HG02642 (cell line): ENCODE results near the gene PAK6.

Experiments used
- ATAC-seq: cut with Tn5 transposase; IDR thresholded peaks from one replicate; pipeline ENCODE4 v1.9.1; 2021; ENCODE audit warnings: mild to moderate bottlenecking; ENCODE audit not compliant: unreplicated experiment, poor library complexity

PAK6 gene

DNA sequence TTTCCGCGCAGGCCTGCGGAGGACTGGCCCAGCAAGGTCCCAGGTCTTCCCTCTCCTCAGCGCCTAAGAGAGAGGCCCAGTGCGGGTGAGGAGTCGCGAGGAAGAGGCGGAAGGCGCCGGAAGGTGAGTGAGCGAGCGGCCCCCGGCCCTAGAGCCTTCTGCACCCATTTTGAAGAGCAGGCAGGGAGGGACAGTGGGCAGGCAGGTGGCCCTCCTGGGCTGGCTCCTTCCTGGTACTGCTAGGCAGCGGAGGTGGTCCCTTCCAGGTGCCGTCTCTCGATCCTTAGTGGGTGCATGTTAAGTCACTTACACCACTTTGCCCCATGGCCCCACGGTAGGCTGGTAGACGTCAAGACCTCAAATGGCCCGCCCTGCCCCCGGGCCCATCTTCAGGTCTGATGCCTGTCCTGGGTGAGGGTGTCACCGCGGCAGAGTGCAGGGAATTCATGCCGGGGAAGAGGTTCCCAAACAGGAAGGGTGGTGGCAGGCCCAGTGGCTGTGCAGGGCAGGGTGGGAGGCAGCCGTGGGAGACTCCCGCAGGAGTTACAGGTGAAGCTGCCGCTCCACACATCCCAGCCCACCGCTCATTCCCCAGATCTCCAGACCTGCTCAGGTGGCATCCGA lies 14.4 kb downstream of the PAK6 start:
- ATAC-seq, result no peak

DNA sequence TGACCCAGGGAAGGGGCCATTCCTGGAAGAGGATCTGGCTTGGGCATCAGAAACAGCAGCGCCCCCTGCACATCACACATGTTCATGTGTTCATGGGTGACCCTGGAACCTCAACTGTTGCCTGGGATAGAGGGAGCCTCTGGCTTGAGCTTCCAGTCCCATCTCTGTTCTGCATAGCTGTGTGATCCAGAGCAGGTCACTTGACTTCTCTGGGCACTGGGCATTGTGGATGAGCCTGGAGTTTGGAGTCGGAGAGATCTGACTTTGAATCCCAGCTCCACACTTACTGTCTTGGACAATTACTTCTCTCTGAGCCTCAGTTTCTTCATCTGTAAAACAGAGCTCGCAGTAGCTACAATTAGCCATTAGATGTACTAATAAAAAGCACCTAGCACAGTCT lies 15.6 kb downstream of the PAK6 start:
- ATAC-seq, result no peak

DNA sequence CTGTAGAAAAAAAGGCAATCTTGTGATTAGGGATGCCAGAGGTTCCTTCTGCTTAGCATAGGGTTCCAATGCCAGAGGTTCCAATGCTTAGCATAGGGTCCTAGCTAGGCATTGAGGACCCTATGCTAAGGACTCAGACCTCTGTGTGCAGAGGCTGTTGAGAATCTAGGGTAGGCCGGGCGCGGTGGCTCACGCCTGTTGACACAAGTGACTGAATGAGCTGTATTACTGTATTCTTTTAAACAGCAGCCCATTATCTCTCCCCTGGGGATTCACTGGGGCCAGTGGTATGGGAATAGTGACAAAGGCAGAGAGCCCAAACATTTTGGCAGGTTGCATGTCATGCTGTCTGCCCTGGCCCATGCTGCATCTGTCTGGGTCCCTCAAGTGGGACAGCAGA lies 16.2 kb downstream of the PAK6 start:
- ATAC-seq, result no peak

DNA sequence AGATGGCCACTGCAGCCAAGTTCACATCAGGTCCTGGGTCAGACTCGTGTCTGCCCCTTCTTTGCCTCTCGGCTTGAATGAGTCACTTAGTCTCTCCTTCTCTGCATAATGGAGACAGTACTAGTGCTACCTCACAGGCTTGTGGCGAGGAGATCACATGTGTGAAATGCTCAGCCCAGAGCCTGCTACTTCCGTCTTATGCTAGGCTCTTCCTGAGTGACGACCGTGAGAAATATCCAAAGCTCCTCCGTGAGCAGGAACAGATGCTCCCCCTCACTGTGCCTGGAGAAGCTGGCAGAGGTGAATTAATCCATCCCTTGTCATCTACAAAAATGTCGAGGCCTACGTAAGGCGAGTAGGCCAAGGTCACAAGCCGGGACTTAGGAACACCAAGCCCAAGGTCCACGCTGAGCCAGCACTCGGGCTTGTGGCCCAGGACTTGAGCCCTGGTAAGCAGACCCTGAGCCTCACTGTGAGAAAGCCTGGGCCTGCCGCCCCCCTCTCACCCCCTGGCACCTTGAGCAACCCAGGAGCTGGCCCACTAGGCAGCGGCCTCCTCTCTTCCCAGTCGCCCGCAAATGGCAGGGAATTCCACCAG lies 17.9 kb downstream of the PAK6 start:
- ATAC-seq, result no peak

DNA sequence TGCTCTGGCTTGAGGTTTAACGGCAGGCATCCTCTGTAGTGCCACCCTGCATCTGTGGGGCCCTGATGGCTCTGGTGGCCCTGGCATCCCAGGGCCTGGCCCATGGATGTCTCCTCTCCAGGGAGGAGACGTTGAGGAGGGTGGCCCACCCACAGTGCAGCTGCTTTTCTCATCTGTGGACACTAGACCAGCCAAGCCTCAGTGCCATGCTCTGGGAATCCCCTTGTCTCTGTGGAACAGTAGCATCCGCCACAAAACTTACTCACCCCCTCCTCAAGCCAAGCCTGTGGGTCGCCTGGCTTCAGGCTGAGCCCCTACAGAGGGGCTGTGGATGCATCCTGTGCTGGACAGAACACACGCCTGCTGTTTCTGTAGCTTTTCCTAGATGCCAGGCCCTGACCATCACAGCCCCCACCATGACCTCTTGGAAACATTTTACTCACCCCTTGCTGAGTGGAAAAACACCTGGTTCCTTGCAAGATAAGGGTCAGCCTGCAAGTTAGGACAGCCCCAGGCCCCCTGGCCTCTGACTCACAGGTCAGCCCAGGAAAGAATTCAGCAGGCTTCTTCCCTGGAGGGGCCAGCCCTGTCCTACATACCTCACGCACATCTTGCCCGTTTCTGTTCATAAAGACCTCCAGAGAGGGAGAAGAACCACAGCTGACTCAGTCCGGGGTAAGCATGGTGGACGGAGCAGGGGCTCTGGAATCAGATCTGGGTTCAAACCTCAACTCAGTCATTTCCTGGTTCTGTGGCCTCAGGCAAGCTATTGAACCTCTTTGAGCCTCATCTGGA lies 19.0 kb downstream of the PAK6 start:
- ATAC-seq, result no peak

DNA sequence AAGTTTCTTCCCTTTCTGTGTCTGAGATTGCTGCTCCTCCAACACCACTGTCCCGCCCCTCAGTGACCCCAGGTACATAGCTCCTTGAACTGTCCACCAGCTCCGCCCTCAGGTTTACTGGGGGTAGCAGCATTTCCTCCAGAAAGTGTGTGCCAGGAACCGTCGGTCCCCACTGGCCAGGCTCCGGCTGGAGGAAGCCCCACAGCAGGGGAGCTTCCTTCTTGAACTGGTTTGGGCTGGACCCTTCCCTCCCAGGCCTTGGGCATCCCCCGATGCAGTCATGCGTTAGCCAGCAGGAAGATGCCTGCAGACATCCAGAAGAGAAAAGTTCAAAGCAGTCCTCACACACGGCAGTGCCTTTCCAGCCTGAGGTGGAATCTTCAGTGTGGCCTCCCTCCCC lies 19.7 kb downstream of the PAK6 start:
- ATAC-seq, result no peak

DNA sequence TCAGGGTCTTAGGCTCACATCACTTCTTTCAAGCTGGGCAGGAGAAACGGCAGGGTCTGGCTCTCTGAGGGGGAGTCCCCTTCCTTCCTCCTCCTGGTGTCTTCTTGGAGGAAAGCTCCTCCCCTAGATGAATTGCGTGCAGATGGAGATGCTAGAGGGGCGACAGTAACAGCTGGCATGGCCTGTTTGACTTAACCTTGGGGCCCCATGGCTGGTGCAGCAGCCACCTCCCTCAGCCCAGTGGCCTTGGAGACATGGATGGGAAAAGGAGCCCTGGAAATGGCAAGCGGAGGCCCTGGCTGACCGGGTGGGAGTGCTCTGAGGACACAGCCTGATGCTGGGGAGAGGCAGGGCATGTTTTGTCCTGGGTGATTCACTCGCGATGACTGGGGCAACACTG lies 20.2 kb downstream of the PAK6 start:
- ATAC-seq, result no peak

DNA sequence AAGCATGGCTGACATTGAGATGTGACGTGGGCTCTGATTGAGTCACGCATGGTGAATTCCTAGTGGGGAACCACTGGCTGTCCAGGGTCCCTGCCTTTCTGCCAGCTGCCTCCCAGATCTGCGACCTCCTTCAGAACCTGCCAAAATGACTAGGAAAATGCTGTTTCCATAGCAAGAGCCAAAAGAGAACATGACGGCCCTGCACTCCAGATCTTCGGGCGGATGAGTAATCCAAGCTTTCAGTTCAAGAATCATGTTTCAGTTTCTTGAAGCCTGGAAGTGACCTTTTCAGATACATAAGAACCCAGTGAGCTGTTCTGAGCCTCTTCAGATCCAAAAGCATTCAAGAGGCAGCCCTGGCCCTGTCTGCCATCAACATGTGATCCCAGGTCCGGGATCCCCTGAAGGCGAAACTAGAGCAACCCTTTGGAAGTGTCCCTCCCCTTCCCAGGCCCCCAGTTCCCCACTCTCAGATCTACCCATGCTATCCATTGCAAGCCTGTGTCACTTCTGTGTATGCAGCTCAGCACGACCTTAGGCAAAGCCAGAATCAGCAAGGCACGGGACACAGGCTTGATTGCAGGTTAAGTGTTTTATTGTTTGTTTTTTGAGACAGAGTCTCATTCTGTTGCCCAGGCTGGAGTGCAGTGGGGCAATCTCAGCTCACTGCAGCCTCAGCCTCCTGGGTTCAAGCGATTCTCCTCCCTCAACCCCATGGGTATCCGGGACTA lies 24.3 kb downstream of the PAK6 start:
- no peak for ATAC-seq

DNA sequence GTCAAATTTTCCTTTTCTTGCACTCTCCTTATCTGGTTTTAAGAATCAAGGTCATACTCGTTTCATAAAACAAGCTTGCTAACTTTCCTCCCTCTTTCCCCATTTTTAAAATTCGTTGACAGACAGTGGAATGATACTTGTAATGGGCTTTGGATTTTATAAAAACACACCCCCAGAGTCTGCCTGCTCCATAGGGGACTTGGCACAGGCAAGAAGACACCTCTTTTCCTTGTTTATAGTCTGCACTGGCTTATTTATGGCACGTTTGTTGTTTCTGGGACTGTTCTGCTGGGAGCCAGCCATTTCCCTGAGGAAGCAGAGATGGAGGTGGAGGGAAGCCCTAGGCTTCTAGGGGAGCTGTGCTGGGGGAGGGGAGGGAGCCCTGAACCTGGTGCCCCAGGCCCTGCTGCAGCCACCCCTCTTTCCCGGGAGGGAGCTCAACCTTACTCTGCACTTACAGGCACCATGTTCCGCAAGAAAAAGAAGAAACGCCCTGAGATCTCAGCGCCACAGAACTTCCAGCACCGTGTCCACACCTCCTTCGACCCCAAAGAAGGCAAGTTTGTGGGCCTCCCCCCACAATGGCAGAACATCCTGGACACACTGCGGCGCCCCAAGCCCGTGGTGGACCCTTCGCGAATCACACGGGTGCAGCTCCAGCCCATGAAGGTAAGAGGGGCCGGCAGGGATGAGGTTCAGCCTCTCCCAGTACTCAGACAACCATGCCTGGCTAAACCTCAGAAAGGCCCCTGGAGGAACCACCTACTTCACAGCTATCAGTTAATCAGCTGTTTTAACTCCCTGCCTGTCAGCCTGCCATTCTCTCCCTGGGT lies 25.7 kb downstream of the PAK6 start:
- no peak for ATAC-seq

DNA sequence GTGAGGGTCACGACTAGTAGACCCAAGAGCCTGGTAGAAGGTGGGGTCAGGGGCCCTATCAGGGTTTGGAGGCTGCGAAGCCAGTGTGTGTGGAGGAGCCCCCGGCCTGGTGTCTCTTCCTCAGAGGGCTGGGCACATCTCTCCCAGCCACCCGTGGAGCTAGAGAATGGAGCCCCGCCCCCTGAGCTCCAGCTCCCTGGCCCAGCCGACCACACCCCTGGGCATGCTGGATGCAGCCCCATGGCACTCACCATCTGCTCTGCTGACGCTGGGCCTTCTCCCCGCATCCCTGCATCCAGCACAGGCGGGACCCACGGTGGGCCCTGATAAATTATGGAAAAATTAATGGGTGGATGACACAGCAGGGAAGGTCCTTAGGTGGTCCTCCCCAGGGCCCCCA lies 26.5 kb downstream of the PAK6 start:
- ATAC-seq, result no peak

DNA sequence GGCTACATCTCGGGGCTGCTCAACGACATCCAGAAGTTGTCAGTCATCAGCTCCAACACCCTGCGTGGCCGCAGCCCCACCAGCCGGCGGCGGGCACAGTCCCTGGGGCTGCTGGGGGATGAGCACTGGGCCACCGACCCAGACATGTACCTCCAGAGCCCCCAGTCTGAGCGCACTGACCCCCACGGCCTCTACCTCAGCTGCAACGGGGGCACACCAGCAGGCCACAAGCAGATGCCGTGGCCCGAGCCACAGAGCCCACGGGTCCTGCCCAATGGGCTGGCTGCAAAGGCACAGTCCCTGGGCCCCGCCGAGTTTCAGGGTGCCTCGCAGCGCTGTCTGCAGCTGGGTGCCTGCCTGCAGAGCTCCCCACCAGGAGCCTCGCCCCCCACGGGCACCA lies 27.0 kb downstream of the PAK6 start:
- no peak for ATAC-seq

DNA sequence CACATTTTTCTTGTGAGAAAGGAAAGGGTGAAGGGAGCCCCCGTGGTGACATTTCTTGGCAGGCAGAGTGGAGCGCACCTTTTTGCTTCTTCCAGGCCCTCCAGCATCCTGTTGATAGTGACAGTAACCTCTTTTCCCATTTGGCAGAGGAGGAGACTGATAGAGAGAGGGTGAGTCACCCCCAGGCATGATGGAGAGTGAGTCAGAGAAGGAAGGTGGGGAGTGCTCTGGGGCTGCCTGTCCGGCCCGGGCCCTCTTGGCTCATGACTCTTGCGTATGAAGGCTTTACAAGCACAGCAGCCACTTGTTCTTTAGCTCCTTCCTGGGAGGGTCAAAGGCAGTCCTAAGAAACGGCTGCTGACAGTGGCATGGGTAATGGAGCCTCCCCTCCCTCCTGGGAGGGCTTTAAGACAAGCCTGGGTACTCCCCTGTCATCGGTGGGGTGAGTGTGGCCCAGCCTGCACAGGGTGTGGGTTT lies 28.0 kb downstream of the PAK6 start:
- ATAC-seq, result no peak

DNA sequence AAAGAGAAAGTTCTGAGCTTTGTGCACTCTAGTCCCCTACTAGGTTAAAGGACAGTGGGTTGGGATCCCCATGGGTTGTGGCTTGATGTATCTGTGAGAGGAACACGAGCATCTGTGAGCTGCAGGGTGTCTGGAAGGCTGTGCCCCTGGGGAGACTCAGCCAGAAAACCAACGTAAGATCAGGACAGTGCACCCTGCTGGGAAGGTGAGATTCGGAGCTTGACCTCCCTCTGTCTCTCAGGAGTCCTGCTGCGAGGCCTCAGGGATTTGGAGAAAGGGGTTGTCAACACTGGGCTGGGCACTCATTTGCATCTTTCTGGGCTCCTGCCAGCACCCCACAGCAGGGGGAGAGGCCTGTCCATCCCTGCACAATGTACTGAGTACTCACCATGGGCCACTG lies 28.8 kb downstream of the PAK6 start:
- no peak for ATAC-seq

DNA sequence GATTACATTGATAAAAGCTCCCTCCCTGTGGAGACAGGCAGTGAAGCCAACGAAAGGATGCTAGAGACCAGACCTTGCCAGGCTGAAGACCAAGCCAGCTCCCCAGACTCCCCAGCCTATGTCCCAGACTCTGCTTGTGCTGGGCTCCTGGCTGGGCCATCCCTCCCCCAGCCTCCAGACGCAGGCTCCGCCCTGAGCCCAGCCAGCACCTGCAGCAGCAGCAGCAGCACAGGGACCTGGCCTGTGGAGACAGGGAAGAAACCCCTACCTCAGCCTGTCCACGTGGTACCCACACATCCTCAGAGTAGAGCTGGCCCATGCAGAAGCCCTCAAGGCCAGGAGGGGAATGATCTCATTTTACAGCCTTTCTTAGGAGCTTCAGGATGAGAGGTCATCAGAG lies 30.7 kb downstream of the PAK6 start:
- ATAC-seq, result no peak

DNA sequence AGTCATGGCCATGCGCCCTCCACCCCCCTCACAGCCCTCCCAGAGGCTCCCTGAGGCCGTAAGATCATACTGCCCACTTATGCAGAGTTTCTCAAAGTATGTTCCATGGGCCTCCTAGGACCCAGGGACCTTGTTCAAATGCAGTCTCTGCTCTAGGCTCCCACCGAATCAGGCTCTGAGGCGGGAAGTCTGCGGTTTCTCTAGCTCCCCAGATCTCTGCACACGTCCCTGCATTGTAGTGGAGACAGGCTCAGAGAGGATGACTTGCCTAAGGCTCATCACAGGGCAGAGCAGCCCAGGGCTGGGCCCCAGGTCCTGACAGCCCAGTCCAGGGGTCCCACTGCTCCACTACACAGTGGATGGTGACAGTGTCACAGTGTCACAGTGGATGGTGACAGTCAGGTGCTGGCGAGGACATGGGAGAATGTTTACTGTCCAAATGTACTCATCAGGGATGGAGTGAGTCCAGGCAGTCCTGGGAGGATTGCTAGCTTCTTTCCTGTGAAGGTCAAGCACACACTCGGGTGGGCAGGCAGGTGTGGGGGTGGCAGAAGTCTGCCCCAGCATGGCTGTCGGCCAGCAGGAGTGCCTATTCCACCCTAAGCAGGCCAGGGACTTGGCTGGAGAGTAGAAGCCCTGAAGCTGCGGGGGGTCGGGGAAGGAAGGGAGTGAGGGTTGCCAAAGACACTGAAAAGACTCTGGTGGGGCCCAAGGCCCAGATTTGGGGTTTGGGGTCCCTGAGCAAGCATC lies 31.6 kb downstream of the PAK6 start:
- ATAC-seq, result no peak

DNA sequence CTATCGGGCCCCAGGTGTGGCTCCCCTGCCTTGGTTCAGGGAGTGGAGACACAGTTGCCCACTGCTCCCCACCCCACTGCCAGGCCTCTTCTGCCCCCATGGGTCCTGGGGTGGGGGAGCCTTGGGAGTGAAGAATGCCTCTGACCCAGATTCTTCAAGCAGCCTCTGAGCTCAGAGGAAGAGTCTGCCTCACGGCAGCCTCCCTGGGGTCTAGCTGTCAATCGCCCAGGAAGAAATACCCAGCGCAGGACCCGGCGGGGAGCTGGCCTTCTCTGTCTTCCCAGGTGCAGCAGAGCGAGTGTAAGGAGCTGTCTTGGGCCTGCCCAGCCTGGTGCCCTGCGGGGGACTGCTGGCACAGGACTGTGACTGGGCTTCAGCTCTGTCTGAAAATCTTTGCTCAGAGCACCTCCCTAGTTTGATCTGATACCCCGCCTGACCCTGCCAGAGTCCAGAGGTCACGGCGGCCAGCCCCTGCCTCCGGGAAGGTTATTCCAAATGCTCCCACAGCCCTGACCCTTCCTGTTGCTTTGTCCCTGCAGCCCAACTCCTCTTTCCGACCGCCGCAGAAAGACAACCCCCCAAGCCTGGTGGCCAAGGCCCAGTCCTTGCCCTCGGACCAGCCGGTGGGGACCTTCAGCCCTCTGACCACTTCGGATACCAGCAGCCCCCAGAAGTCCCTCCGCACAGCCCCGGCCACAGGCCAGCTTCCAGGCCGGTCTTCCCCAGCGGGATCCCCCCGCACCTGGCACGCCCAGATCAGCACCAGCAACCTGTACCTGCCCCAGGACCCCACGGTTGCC lies 33.0 kb downstream of the PAK6 start:
- ATAC-seq, result no peak

DNA sequence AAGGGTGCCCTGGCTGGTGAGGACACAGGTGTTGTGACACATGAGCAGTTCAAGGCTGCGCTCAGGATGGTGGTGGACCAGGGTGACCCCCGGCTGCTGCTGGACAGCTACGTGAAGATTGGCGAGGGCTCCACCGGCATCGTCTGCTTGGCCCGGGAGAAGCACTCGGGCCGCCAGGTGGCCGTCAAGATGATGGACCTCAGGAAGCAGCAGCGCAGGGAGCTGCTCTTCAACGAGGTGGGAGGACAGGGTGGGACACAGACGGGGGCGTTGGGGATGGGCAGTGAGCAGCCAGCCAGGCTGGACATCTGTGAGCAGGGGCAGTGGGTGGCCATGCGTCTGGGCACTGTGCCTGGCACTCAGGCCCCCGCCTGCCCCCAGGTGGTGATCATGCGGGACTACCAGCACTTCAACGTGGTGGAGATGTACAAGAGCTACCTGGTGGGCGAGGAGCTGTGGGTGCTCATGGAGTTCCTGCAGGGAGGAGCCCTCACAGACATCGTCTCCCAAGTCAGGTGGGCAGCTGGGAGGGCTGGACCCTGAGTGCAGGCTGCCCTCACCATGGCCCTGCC lies 33.7 kb downstream of the PAK6 start:
- no peak for ATAC-seq

DNA sequence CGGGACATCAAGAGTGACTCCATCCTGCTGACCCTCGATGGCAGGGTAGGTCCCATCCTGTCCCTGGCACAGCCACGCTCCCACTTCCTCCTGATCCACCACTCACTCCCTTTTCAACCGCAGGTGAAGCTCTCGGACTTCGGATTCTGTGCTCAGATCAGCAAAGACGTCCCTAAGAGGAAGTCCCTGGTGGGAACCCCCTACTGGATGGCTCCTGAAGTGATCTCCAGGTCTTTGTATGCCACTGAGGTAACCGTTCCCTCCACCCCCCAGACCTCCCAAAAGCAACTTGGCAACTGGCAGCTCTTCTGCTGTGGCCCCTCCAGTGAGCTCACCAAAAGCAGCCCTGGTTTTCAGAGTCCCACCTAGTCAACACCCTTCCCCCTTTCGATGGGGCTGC lies 34.6 kb downstream of the PAK6 start:
- no peak for ATAC-seq
